Mucosa of rectum (tissue), 2 donors: ENCODE measurements around the gene LRRC28.
"Not testable (repeated sequence)": the region's sequence is repeated elsewhere in the genome, so short reads cannot be mapped to it uniquely, and the experiment has no call there.

Experiments
- H3K27ac ChIP-seq, 2 donors: one replicate each; pipeline ENCODE4 v1.7.0; 2013; ENCODE audit warnings: inconsistent platforms in 2 of 2, low read depth in 2 of 2, low read length in 2 of 2
- H3K27me3 ChIP-seq, 2 donors: one replicate each; pipeline ENCODE4 v1.7.0; 2013; ENCODE audit warnings: low read length in 2 of 2; ENCODE audit not compliant: control insufficient read depth in 2 of 2, insufficient read depth in 2 of 2
- H3K36me3 ChIP-seq, 2 donors: one replicate each; pipeline ENCODE4 v1.7.0; 2013; ENCODE audit warnings: low read length in 2 of 2; ENCODE audit not compliant: control insufficient read depth in 2 of 2, insufficient read depth in 2 of 2
- H3K4me1 ChIP-seq, 2 donors: one replicate each; pipeline ENCODE4 v1.7.0; 2013; ENCODE audit warnings: low read length in 2 of 2, mild to moderate bottlenecking in 1 of 2; ENCODE audit not compliant: control insufficient read depth in 2 of 2, insufficient read depth in 2 of 2
- H3K4me3 ChIP-seq, 2 donors: one replicate each; pipeline ENCODE4 v1.7.0; 2013; ENCODE audit warnings: low read length in 2 of 2
- H3K9ac ChIP-seq, 2 donors: one replicate each; pipeline ENCODE4 v1.7.0; 2013; ENCODE audit warnings: low read length in 2 of 2, low read depth in 1 of 2, mild to moderate bottlenecking in 1 of 2
- H3K9me3 ChIP-seq, 2 donors: one replicate each; pipeline ENCODE4 v1.7.0; 2013; ENCODE audit warnings: low read length in 2 of 2; ENCODE audit not compliant: control insufficient read depth in 2 of 2
- donor health status: healthy.
- donor health status: Normal muscosa, but diverticular disease.

Gene LRRC28

DNA sequence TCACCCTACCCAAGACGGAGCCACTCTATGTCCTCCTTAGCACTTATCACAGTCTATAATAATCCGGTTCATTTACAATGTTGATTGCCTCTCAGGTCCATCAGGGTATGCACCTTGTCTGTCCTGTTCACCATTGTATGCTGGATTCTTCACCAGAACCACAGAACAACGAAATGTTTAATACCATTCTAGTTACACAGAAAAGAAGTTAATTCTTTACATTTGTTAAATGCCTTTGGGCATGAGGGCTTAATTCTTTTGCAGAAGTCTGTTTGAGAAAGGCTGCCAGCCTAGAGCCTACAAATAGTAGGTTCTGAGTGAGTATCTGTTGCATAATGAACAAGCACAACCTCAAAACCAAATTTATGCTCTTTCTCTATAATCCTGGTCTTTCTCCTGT lies 24.5 kb upstream of the LRRC28 start:
- H3K4me1 ChIP-seq, result no peaks in the 10 kb centered on the region
- H3K27me3 ChIP-seq, result no peaks in the 10 kb centered on the region
- no peaks in the 10 kb centered on the region for H3K9me3 ChIP-seq
- peaks cover 16 to 36% of the 10 kb centered on the region in 2 donors for H3K36me3 ChIP-seq
- H3K4me3 ChIP-seq, result no peak overlapping the region
- H3K9ac ChIP-seq, result no peak overlapping the region
- H3K27ac ChIP-seq, result no peak overlapping the region

DNA sequence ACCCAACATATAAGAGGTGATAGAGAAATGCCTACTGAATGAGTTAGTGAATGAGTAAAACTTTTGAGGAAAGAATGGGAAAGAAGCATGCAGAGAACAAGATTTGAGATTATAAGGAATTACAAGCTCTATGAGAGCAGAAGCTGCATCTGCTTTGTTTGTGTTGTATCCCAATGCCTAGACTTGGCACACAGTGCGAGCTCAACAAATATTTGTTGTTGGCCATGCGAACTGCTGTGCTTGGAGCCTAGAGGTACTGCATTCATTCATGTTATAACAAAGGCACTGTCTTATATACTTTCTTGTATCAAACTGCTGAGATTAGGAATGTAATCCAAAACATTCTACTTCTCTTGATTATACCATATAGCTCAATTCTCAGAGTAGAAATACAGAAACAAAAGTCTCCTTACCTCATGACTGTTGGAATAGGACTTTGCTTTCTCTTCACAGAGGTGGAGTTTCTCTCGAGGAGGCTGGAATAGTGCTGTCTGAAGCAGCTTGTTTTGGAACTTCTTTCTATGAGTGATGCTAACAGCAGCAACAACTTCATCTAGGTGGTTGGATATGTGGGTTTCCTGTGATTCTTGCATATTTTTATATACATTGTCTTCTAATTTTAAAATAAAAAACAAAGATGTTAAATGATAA lies 23.0 kb upstream of the LRRC28 start:
- Histone ChIP-seq H3K36me3 (peaks cover 16 to 32% of the 10 kb centered on the region in 2 donors), H3K9me3 (no peaks in the 10 kb centered on the region), H3K27ac (no peak overlapping the region), H3K9ac (no peak overlapping the region), H3K4me3 (no peak overlapping the region), H3K4me1 (no peaks in the 10 kb centered on the region), H3K27me3 (no peaks in the 10 kb centered on the region)

DNA sequence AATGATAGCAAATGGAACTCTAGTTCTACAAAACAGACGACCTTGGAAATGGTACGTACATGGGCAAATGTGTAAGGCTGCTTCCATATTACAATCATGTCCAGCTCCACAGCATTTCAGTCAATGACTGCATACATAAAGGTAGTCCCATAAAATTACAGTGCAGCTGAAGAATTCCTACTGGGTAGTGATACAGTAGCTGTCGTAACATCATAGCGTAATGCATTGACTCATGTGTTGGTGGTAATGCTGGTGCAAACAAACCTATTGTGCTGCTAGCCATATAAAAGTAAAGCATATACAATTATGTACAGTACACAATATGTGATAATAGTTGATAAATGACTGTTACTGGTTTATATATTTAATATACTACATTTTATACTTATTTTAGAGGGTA lies 20.4 kb upstream of the LRRC28 start:
- no peaks in the 10 kb centered on the region for H3K27me3 ChIP-seq
- H3K4me3 ChIP-seq, result no peak overlapping the region
- H3K4me1 ChIP-seq, result no peaks in the 10 kb centered on the region
- no peaks in the 10 kb centered on the region for H3K9me3 ChIP-seq
- no peak overlapping the region for H3K9ac ChIP-seq
- H3K36me3 ChIP-seq, result peaks cover 10 to 21% of the 10 kb centered on the region in 2 donors
- H3K27ac ChIP-seq, result no peak overlapping the region

- H3K4me1 ChIP-seq, result no peaks in the 10 kb centered on the region
- peaks cover 7 to 8% of the 10 kb centered on the region in 2 donors for H3K36me3 ChIP-seq
Measured at GRCh38 chr15:99232740-99233139, 18.5 kb upstream of the LRRC28 start.

DNA sequence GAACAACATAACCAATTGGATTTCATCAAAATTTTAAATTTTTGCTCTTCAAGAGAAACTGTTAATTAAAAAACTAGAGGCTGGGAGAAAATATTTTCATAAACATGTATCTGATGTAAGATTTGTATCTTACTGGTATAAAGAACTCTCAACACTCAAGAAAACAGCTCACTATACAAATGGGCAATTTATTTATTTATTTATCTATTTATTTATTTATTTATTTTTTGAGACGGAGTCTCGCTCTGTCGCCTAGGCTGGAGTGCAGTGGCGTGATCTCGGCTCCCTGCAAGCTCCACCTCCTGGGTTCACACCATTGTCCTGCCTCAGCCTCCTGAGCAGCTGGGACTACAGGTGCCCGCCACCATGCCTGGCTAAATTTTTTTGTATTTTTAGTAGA lies 17.1 kb upstream of the LRRC28 start:
- H3K27me3 ChIP-seq, H3K4me1 ChIP-seq, H3K4me3 ChIP-seq, H3K9me3 ChIP-seq, H3K27ac ChIP-seq, H3K36me3 ChIP-seq, H3K9ac ChIP-seq: not testable (repeated sequence)

More at GRCh38 chr15:99232740-99233139, 18.5 kb upstream of the LRRC28 start:
- H3K4me3 ChIP-seq, result no peak overlapping the region
- H3K27ac ChIP-seq, result no peak overlapping the region
- no peaks in the 10 kb centered on the region for H3K27me3 ChIP-seq
- H3K9me3 ChIP-seq, result no peaks in the 10 kb centered on the region
- H3K9ac ChIP-seq, result no peak overlapping the region

DNA sequence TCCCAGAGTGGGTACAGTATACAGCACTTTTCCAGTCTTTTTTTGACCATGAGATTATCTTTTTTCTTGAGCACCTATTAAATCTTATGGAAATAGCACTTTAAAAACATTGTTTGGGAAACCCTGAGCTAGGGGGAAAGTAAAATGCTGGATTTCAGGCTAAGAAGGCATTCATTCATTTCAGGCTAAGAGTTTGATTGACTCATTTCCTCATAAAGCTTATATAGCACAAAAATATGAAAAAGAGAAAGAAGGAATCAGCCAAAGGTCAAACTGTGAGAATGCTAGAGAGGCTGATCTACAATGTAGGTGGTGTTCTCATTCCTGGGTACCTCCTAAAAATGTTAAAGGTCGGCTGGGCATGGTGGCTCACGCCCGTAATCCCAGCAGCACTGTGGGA lies 12.4 kb upstream of the LRRC28 start:
- no peak overlapping the region for H3K27ac ChIP-seq
- H3K9me3 ChIP-seq, result no peaks in the 10 kb centered on the region
- no peaks in the 10 kb centered on the region for H3K27me3 ChIP-seq
- peaks cover 9% of the 10 kb centered on the region in 2 donors for H3K36me3 ChIP-seq
- no peaks in the 10 kb centered on the region for H3K4me1 ChIP-seq
- no peak overlapping the region for H3K9ac ChIP-seq
- H3K4me3 ChIP-seq, result no peak overlapping the region

- H3K9me3 ChIP-seq, result no peaks in the 10 kb centered on the region
- H3K4me1 ChIP-seq, result no peaks in the 10 kb centered on the region
- peaks cover 9% of the 10 kb centered on the region in 2 donors for H3K36me3 ChIP-seq
- H3K27ac ChIP-seq, result no peak overlapping the region
- H3K9ac ChIP-seq, result no peak overlapping the region
- no peaks in the 10 kb centered on the region for H3K27me3 ChIP-seq
- H3K4me3 ChIP-seq, result no peak overlapping the region
Measured at GRCh38 chr15:99239545-99240198, 11.6 kb upstream of the LRRC28 start.

GRCh38 chr15:99241752-99242151 lies 9.5 kb upstream of the LRRC28 start:
- Histone ChIP-seq H3K27me3 (no peaks in the 10 kb centered on the region), H3K27ac (no peak overlapping the region), H3K4me3 (no peak overlapping the region), H3K4me1 (no peaks in the 10 kb centered on the region), H3K36me3 (peaks cover 9% of the 10 kb centered on the region in 2 donors), H3K9ac (no peak overlapping the region), H3K9me3 (no peaks in the 10 kb centered on the region)

GRCh38 chr15:99244306-99244705 lies 7.0 kb upstream of the LRRC28 start:
- H3K4me3 ChIP-seq, result no peak overlapping the region
- no peak overlapping the region for H3K27ac ChIP-seq
- H3K27me3 ChIP-seq, result no peaks in the 10 kb centered on the region
- H3K9ac ChIP-seq, result no peak overlapping the region
- H3K4me1 ChIP-seq, result peaks cover 0 to 7% of the 10 kb centered on the region in 2 donors
- H3K36me3 ChIP-seq, result peaks cover 6 to 9% of the 10 kb centered on the region in 2 donors
- H3K9me3 ChIP-seq, result no peaks in the 10 kb centered on the region

GRCh38 chr15:99247062-99247461 lies 4.2 kb upstream of the LRRC28 start:
- Histone ChIP-seq H3K36me3 (no peaks in the 10 kb centered on the region), H3K9ac (no peak overlapping the region), H3K4me1 (peaks cover 9% of the 10 kb centered on the region in 2 donors), H3K27me3 (no peaks in the 10 kb centered on the region), H3K4me3 (no peak overlapping the region), H3K9me3 (no peaks in the 10 kb centered on the region), H3K27ac (no peak overlapping the region)
